Measurements from ENCODE around the gene SYTL2.

DNA sequence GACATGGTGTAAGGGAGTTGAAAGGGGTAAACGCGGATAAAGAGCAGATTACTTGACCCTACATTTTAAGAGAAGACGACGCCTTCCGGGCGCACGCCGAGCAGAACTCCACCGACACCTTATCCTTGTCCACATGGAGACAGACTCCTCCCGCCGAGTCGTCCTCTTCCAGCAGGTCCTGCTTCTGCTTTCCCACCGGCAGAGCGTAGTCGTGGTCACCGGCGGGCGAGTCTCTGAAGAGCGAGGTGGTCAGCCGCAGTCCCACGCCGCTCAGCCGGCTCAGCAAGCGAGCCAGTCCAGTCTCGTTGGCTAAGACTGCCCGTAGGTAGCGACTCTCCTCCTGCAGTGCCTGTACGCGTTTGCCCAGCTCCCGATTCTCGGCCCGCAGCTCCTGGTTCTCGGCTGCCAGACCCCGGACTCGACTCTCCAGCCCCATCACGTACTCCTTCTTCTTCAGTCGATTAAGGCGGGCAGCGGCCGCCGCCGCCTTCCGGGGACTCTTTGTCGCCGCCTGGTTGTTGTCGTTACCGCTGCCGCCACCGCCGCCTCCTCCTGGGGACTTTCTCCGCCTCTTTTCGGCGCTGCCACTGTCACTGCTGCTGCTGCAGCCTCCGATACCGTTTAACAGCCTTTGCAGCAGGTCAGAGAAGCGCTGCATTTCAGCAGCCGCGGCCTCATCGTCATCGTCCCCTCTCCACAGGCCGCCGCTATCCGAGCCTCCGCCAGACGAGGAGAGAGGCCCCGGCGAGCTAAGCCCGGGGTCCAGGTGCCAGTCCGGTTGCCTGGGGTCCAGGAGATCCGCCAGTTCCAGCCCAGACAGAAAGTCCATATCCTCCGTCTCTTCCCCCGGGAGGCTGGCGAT is 147.0 kb downstream of the SYTL2 start:
- no peak for TF ChIP-seq TAF1 (conservative IDR thresholded peaks at IDR 0.05)
- peak; percentile 41 for TF ChIP-seq CTCF (IDR thresholded peaks at IDR 0.05; ENCODE audit: low read depth, low read length, missing input control)
- no peak for TF ChIP-seq MAX (IDR thresholded peaks at IDR 0.05)
- TF ChIP-seq, protein P1, sequence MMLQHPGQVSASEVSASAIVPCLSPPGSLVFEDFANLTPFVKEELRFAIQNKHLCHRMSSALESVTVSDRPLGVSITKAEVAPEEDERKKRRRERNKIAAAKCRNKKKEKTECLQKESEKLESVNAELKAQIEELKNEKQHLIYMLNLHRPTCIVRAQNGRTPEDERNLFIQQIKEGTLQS (IDR thresholded peaks at IDR 0.05): no peak
- peak; percentile 25 to 40 for TF ChIP-seq RAD21 (IDR thresholded peaks at IDR 0.05)
- no peak for TF ChIP-seq EGR1 (IDR thresholded peaks at IDR 0.05; ENCODE audit: low read depth in 2 of 2)
- TF ChIP-seq, protein P2, sequence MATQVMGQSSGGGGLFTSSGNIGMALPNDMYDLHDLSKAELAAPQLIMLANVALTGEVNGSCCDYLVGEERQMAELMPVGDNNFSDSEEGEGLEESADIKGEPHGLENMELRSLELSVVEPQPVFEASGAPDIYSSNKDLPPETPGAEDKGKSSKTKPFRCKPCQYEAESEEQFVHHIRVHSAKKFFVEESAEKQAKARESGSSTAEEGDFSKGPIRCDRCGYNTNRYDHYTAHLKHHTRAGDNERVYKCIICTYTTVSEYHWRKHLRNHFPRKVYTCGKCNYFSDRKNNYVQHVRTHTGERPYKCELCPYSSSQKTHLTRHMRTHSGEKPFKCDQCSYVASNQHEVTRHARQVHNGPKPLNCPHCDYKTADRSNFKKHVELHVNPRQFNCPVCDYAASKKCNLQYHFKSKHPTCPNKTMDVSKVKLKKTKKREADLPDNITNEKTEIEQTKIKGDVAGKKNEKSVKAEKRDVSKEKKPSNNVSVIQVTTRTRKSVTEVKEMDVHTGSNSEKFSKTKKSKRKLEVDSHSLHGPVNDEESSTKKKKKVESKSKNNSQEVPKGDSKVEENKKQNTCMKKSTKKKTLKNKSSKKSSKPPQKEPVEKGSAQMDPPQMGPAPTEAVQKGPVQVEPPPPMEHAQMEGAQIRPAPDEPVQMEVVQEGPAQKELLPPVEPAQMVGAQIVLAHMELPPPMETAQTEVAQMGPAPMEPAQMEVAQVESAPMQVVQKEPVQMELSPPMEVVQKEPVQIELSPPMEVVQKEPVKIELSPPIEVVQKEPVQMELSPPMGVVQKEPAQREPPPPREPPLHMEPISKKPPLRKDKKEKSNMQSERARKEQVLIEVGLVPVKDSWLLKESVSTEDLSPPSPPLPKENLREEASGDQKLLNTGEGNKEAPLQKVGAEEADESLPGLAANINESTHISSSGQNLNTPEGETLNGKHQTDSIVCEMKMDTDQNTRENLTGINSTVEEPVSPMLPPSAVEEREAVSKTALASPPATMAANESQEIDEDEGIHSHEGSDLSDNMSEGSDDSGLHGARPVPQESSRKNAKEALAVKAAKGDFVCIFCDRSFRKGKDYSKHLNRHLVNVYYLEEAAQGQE (IDR thresholded peaks at IDR 0.05): no peak

Data from liver (tissue), 3 donors.